Colonic mucosa (tissue), 4 donors: Measurements from ENCODE around the gene XPNPEP2. TPM values are rescaled to one million over a fixed set of nuclear protein-coding genes. Genes with fewer than 3 reads are reported as not detected.
A peak's percentile ranks its signal among the peaks of the same experiment; 100 is the strongest.

Source experiments
- DNase-seq: peaks from one replicate; pipeline ENCODE4 v3.0.0-alpha.2; 2020
- H3K27ac ChIP-seq: fragments of 200-600 bp; one replicate; pipeline ENCODE4 v1.8.0; 2021
- H3K27me3 ChIP-seq: fragments of 200-600 bp; one replicate; pipeline ENCODE4 v1.8.0; 2021
- H3K36me3 ChIP-seq: fragments of 200-600 bp; one replicate; pipeline ENCODE4 v1.8.0; 2021
- H3K4me1 ChIP-seq: fragments of 200-600 bp; one replicate; pipeline ENCODE4 v1.8.0; 2021; ENCODE audit warnings: mild to moderate bottlenecking
- H3K4me3 ChIP-seq: fragments of 200-600 bp; one replicate; pipeline ENCODE4 v1.8.0; 2021
- H3K9ac ChIP-seq, 2 donors: one replicate each; pipeline ENCODE4 v1.7.0; 2013; ENCODE audit warnings: control low read depth in 2 of 2, low read depth in 2 of 2, low read length in 2 of 2
- H3K9me3 ChIP-seq: fragments of 200-600 bp; one replicate; pipeline ENCODE4 v1.8.0; 2021
- CTCF ChIP-seq: fragments of 200-600 bp; IDR thresholded peaks from one replicate; pipeline ENCODE4 v1.8.0; 2022; ENCODE audit warnings: antibody characterized with exemption, mild to moderate bottlenecking
- intact Hi-C: fragments of 100-400 bp; cut with DNase I; formaldehyde crosslinking; loops from one replicate; pipeline ENCODE4 v1.14.1; 2022
- total RNA-seq, 2 donors: library from RNA; stranded (reverse); fragmentation: NEBNext Ultra II Directional in 1 of 2; extraction: Animal tissue kit (Norgen Biotek cat#: 25700) in 1 of 2; gene quantifications; one replicate each; pipeline ENCODE4 v1.2.1, GENCODE V29; 2021
- donor health status: healthy.
- donor health status: DM: no; HTN: no; CAD: no.
- donor health status: DM: no; HTN: no; CAD: no.

Gene XPNPEP2
- total RNA-seq, 2 donors from 2014 or later: 2.6 to 11.7 TPM

GRCh38 chrX:129762448-129762847, 23.7 kb downstream of the XPNPEP2 start:
- Histone ChIP-seq H3K9ac (no peak overlapping the region), H3K9me3 (no peaks in the 10 kb centered on the region), H3K27ac (no peak overlapping the region), H3K27me3 (no peaks in the 10 kb centered on the region), H3K4me3 (no peak overlapping the region), H3K4me1 (no peaks in the 10 kb centered on the region), H3K36me3 (no peaks in the 10 kb centered on the region)
- TF ChIP-seq CTCF: no peak
- intact Hi-C loops: no loop called here
- no peak for DNase-seq

GRCh38 chrX:129763666-129764065, 24.9 kb downstream of the XPNPEP2 start:
- intact Hi-C loops: no loop called here
- TF ChIP-seq CTCF: no peak
- Histone ChIP-seq H3K9me3 (no peaks in the 10 kb centered on the region), H3K4me1 (no peaks in the 10 kb centered on the region), H3K9ac (no peak overlapping the region), H3K4me3 (no peak overlapping the region), H3K27me3 (no peaks in the 10 kb centered on the region), H3K27ac (no peak overlapping the region), H3K36me3 (no peaks in the 10 kb centered on the region)
- no peak for DNase-seq

- Histone ChIP-seq H3K9me3 (no peaks in the 10 kb centered on the region), H3K27ac (no peak overlapping the region), H3K4me1 (no peaks in the 10 kb centered on the region), H3K4me3 (no peak overlapping the region), H3K27me3 (no peaks in the 10 kb centered on the region), H3K9ac (peak overlapping the region in 1 of 2 donors; percentile 2), H3K36me3 (no peaks in the 10 kb centered on the region)
- intact Hi-C loops: no loop called here
- no peak for DNase-seq
- no peak for TF ChIP-seq CTCF
These were observed 29.4 kb downstream of the XPNPEP2 start for GRCh38 chrX:129768186-129768585.

- Histone ChIP-seq H3K9ac (peak overlapping the region in 1 of 2 donors; percentile 2), H3K27ac (no peak overlapping the region), H3K9me3 (no peaks in the 10 kb centered on the region), H3K27me3 (no peaks in the 10 kb centered on the region), H3K4me3 (no peak overlapping the region), H3K4me1 (no peaks in the 10 kb centered on the region), H3K36me3 (no peaks in the 10 kb centered on the region)
- intact Hi-C loops: no loop called here
- no peak for DNase-seq
- no peak for TF ChIP-seq CTCF
These were observed 30.0 kb downstream of the XPNPEP2 start for GRCh38 chrX:129768586-129769466.

- Histone ChIP-seq H3K36me3 (no peaks in the 10 kb centered on the region), H3K27me3 (no peaks in the 10 kb centered on the region), H3K27ac (no peak overlapping the region), H3K4me1 (no peaks in the 10 kb centered on the region), H3K9me3 (no peaks in the 10 kb centered on the region), H3K4me3 (no peak overlapping the region), H3K9ac (no peak overlapping the region)
- intact Hi-C loops: no loop called here
- DNase-seq: no peak
- TF ChIP-seq CTCF: no peak
These were observed 30.8 kb downstream of the XPNPEP2 start for GRCh38 chrX:129769467-129770154.
